Measurements from ENCODE around the gene SH3RF1. TPM values are rescaled to one million over a fixed set of nuclear protein-coding genes. Genes with fewer than 3 reads are reported as not detected.

Gene SH3RF1
- total and polyA plus RNA-seq, 2 experiments from 2014 or later: 7.8 to 12.4 TPM

DNA sequence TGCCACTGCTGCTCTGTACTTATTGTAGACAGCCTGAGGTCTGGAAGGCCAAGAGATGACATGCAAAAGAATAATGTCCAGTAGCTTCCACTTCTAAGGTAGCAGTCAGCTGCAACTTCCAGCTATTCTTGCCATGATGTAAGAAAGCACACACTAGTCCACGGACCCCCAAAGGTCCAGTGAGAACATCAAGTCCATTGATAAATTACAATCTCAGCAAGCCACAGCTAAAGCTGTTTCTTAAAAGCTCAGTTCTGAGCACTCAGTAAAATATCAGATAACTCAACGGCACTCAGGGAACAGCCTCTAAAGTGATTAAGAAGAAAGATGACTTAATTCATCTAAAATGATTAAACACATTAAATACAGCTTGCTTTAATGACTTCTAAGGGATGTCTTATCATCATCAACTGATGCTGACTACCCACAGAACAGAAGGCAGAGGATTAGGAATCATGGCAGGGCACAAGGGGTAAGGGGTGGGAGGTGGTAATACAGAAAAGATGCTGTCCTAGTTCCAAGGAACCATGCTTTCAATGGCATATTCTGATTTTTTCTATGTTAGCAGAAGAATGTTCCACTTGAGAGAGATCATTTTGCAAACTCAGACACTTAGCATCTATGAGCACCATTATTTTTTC, 161.6 kb downstream of the SH3RF1 start (continued):
- TF ChIP-seq ZNF462 (CRISPR knock-in tag; IDR thresholded peaks at IDR 0.05): no peak

- H3F3A ChIP-seq (replicated peaks; ENCODE audit: low read depth): no peaks in the 10 kb centered on the region
- H3K4me2 ChIP-seq: no peak overlapping the region
- no peaks in the 10 kb centered on the region for H3K27me3 ChIP-seq (ENCODE audit: insufficient read depth)
- Mint-ChIP-seq H3K36me3 (ENCODE audit: low read depth) (peaks cover 18% of the 10 kb centered on the region), H3K9me3 (no peaks in the 10 kb centered on the region), H3K27me3 (ENCODE audit: insufficient read depth, low read depth, poor library complexity) (no peaks in the 10 kb centered on the region), H3K4me1 (peaks cover 25% of the 10 kb centered on the region), H3K4me3 (no peak overlapping the region), H3K27ac (no peak overlapping the region)
- H3K9me2 ChIP-seq (ENCODE audit: insufficient read depth): no peaks in the 10 kb centered on the region; the same call in 1 of the 2 replicates
- no peak overlapping the region for H3K27ac ChIP-seq (ENCODE audit: low read depth)
- no peaks in the 10 kb centered on the region for H4K20me1 ChIP-seq (replicated peaks; ENCODE audit: insufficient read depth)
- DNase-seq (ENCODE audit: low spot score) (no peak), ATAC-seq (no peak)
- H3K36me3 ChIP-seq (ENCODE audit: insufficient read depth): peaks cover 4% of the 10 kb centered on the region; the same call in 1 of the 2 replicates
- no peak overlapping the region for H3K4me3 ChIP-seq
- no peaks in the 10 kb centered on the region; the same call in 1 of the 2 replicates for H3K79me2 ChIP-seq (replicated peaks; ENCODE audit: insufficient read depth)
- no peak overlapping the region for H2AFZ ChIP-seq
- H3K4me1 ChIP-seq (ENCODE audit: insufficient read depth): peaks cover 22% of the 10 kb centered on the region
- TF ChIP-seq CREB1 (CRISPR knock-in tag; IDR thresholded peaks at IDR 0.05; ENCODE audit: low read depth) (no peak), STAT1 (IDR thresholded peaks at IDR 0.05; ENCODE audit: unreplicated experiment) (no peak), EZH2phosphoT487 (IDR thresholded peaks at IDR 0.05; ENCODE audit: unreplicated experiment) (no peak), ETS1 (IDR thresholded peaks at IDR 0.05) (no peak), EZH2 (IDR thresholded peaks at IDR 0.05; ENCODE audit: low read depth, unreplicated experiment) (no peak), JUNB (IDR thresholded peaks at IDR 0.05; ENCODE audit: unreplicated experiment) (no peak), ZNF331 (CRISPR knock-in tag; IDR thresholded peaks at IDR 0.05; ENCODE audit: low read depth) (no peak), NANOG (IDR thresholded peaks at IDR 0.05; ENCODE audit: borderline replicate concordance) (no peak), ZNF114 (CRISPR knock-in tag; IDR thresholded peaks at IDR 0.05) (no peak), POLR2AphosphoS5 (IDR thresholded peaks at IDR 0.05; ENCODE audit: low read depth) (no peak), CTCF (conservative IDR thresholded peaks at IDR 0.05; ENCODE audit: low read depth in 2 of 2) (no peak)
- TF ChIP-seq, protein P1, sequence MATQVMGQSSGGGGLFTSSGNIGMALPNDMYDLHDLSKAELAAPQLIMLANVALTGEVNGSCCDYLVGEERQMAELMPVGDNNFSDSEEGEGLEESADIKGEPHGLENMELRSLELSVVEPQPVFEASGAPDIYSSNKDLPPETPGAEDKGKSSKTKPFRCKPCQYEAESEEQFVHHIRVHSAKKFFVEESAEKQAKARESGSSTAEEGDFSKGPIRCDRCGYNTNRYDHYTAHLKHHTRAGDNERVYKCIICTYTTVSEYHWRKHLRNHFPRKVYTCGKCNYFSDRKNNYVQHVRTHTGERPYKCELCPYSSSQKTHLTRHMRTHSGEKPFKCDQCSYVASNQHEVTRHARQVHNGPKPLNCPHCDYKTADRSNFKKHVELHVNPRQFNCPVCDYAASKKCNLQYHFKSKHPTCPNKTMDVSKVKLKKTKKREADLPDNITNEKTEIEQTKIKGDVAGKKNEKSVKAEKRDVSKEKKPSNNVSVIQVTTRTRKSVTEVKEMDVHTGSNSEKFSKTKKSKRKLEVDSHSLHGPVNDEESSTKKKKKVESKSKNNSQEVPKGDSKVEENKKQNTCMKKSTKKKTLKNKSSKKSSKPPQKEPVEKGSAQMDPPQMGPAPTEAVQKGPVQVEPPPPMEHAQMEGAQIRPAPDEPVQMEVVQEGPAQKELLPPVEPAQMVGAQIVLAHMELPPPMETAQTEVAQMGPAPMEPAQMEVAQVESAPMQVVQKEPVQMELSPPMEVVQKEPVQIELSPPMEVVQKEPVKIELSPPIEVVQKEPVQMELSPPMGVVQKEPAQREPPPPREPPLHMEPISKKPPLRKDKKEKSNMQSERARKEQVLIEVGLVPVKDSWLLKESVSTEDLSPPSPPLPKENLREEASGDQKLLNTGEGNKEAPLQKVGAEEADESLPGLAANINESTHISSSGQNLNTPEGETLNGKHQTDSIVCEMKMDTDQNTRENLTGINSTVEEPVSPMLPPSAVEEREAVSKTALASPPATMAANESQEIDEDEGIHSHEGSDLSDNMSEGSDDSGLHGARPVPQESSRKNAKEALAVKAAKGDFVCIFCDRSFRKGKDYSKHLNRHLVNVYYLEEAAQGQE (IDR thresholded peaks at IDR 0.05; ENCODE audit: unreplicated experiment): no peak
Measured at GRCh38 chr4:169108303-169108702, 162.5 kb downstream of the SH3RF1 start.

Data from GM23338 (cell line).